ENCODE data around the gene ATP7A. TPM values are rescaled to one million over a fixed set of nuclear protein-coding genes. Genes with fewer than 3 reads are reported as not detected.

Gene ATP7A
- total and polyA plus RNA-seq, 2 experiments from 2014 or later, result 5.4 to 8.4 TPM

DNA sequence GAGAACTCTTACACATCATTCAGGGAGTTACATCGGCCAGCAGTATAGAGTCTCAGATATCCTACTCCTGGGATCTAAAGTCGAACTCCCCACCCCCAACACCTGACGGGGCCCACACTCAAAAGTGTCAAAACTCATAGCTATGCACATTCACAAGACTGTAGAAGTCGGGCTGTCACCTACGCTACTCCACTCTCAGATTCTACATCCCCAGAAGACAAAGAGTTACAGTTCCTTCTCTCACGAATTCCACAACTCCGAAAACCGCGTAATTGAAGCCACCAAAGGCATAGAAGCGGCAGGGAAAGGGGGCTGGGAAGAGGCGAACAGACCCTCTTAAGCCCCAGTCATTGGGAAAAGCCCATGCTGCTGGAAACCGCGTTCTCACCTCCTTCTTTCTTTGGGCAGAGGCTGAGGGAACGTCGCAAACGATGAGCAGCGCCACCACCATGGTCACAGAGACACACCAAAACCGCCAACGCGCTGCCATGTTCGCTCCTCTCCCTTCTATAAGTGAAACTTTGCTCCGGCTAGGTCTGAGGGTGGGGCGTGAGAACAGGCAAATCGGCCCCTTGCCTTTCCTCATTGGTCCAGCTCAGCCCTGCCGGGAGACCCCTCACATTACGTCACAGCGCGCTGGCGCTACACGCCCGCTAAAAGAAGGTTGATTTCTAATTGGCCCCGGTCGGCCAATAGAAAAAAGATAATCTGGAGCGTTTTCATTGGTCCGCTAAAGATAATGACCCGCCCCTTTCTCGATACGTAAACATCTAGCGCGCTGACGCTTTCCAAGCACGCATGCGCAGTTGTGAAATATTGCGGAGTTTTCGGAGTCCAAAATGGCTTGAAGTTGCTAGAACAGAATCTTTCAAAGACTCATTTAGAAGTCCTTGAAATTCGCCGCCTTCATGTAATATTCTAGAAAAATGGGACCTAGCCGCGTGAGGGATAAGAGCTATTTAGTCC lies 15.3 kb upstream of the ATP7A start, which contains the start of gene MAGT1:
TSS of gene MAGT1 (minus strand) at position 515 of the 966 bp plus-strand sequence. CDS start at position 490, 25 bp downstream.
- peak; percentile 94 to 97 for DNase-seq (ENCODE audit: low read depth in 1 of 2, low spot score in 1 of 2)
- Histone ChIP-seq H3K36me3 (no peaks in the 10 kb centered on the region), H3K27ac (peak within 1 kb of the TSS; percentile 98), H3K27me3 (no peaks in the 10 kb centered on the region), H3K4me1 (ENCODE audit: low read depth) (no peaks in the 10 kb centered on the region), H3K4me3 (peak within 1 kb of the TSS; percentile 79), H3K9me3 (ENCODE audit: low read depth) (no peaks in the 10 kb centered on the region)
- no peak for TF ChIP-seq CTCF (IDR thresholded peaks at IDR 0.05; ENCODE audit: low read depth, low read length)

- no peaks in the 10 kb centered on the region for H3K4me1 ChIP-seq (ENCODE audit: low read depth)
- no peaks in the 10 kb centered on the region for H3K27me3 ChIP-seq
- peaks cover 8% of the 10 kb centered on the region for H3K36me3 ChIP-seq
- H3K4me3 ChIP-seq, result peak within 1 kb of the TSS; percentile 58
- H3K9me3 ChIP-seq (ENCODE audit: low read depth), result no peaks in the 10 kb centered on the region
- TF ChIP-seq CTCF (IDR thresholded peaks at IDR 0.05; ENCODE audit: low read depth, low read length), result peak; percentile 49
- DNase-seq (ENCODE audit: low read depth in 1 of 2, low spot score in 1 of 2), result peak; percentile 93 to 96
- peak within 1 kb of the TSS; percentile 91 for H3K27ac ChIP-seq
Observed at GRCh38 chrX:77899081-77899828, 11.2 kb upstream of the ATP7A start, which contains the start of gene COX7B. Gene COX7B (plus strand): TSS chrX:77899468. CDS start chrX:77899554, 86 bp downstream.

- Histone ChIP-seq H3K27me3 (no peaks in the 10 kb centered on the region), H3K4me3 (peak overlapping the region; percentile 58), H3K9me3 (ENCODE audit: low read depth) (no peaks in the 10 kb centered on the region), H3K36me3 (peaks cover 8% of the 10 kb centered on the region), H3K4me1 (ENCODE audit: low read depth) (no peaks in the 10 kb centered on the region), H3K27ac (peak overlapping the region; percentile 91)
- peak in 1 of 2 donors; percentile 28 for DNase-seq (ENCODE audit: low read depth in 1 of 2, low spot score in 1 of 2)
- TF ChIP-seq CTCF (IDR thresholded peaks at IDR 0.05; ENCODE audit: low read depth, low read length), result no peak
Observed at GRCh38 chrX:77900688-77901087, 9.8 kb upstream of the ATP7A start.

DNA sequence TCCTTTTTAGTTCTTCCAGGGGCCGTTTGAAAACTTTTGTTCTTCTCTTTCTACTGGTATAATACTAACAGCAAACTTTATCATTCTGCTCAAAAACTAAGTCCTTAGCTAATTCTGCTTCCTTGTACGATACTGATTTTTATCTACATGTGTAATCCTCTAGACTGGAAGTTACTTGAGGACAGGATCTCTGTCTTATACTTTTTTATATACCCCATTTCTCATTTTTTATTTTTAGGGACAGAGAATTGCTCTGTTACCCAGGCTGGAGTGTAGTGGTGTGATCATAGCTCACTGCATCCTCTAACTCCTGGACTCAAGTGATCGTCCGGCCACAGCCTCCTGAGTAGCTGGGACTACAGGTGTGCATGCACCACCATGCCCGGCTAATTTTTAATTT lies 9.0 kb upstream of the ATP7A start:
- peaks cover 8% of the 10 kb centered on the region for H3K36me3 ChIP-seq
- TF ChIP-seq CTCF (IDR thresholded peaks at IDR 0.05; ENCODE audit: low read depth, low read length), result no peak
- H3K27ac ChIP-seq, result no peak overlapping the region
- no peaks in the 10 kb centered on the region for H3K9me3 ChIP-seq (ENCODE audit: low read depth)
- no peaks in the 10 kb centered on the region for H3K27me3 ChIP-seq
- peak overlapping the region; percentile 58 for H3K4me3 ChIP-seq
- DNase-seq (ENCODE audit: low read depth in 1 of 2, low spot score in 1 of 2), result no peak
- H3K4me1 ChIP-seq (ENCODE audit: low read depth), result no peaks in the 10 kb centered on the region

GRCh38 chrX:77917294-77917933 lies 6.9 kb downstream of the ATP7A start:
- no peaks in the 10 kb centered on the region for H3K4me1 ChIP-seq (ENCODE audit: low read depth)
- no peak overlapping the region for H3K4me3 ChIP-seq
- no peak for DNase-seq (ENCODE audit: low read depth in 1 of 2, low spot score in 1 of 2)
- H3K9me3 ChIP-seq (ENCODE audit: low read depth), result no peaks in the 10 kb centered on the region
- no peaks in the 10 kb centered on the region for H3K36me3 ChIP-seq
- no peaks in the 10 kb centered on the region for H3K27me3 ChIP-seq
- no peak for TF ChIP-seq CTCF (IDR thresholded peaks at IDR 0.05; ENCODE audit: low read depth, low read length)
- H3K27ac ChIP-seq, result no peak overlapping the region

Data from cardiac muscle cell (in vitro differentiated cells and primary cell).